ENCODE measurements around the gene PRKN.

The PRKN gene

GRCh38 chr6:161549977-161550655 lies 1177.5 kb downstream of the PRKN start:
- peak; percentile 45 for DNase-seq (ENCODE audit: extremely low spot score)
- ChIA-PET POLR2A (no interaction called here), CTCF (no interaction called here)
- no peak for TF ChIP-seq ELF4 (IDR thresholded peaks at IDR 0.05)
- TF ChIP-seq SUZ12 (IDR thresholded peaks at IDR 0.05), result no peak
- TF ChIP-seq TARDBP (IDR thresholded peaks at IDR 0.05), result no peak
- TF ChIP-seq ZNF384 (IDR thresholded peaks at IDR 0.05), result no peak
- TF ChIP-seq HDGF (IDR thresholded peaks at IDR 0.05; ENCODE audit: borderline replicate concordance), result no peak

GRCh38 chr6:161548713-161549296 lies 1178.8 kb downstream of the PRKN start:
- DNase-seq (ENCODE audit: extremely low spot score), result no peak
- TF ChIP-seq SUZ12 (IDR thresholded peaks at IDR 0.05) (no peak), ELF4 (IDR thresholded peaks at IDR 0.05) (no peak), FOXK2 (IDR thresholded peaks at IDR 0.05) (no peak)
- ChIA-PET POLR2A (no interaction called here), CTCF (no interaction called here)

GRCh38 chr6:161547617-161548016 lies 1179.9 kb downstream of the PRKN start:
- POLR2A ChIA-PET, result no interaction called here
- no peak for DNase-seq (ENCODE audit: extremely low spot score)

GRCh38 chr6:161546632-161547031 lies 1180.9 kb downstream of the PRKN start:
- ChIA-PET CTCF (no interaction called here), POLR2A (no interaction called here)
- DNase-seq (ENCODE audit: extremely low spot score), result no peak
- TF ChIP-seq LEF1 (IDR thresholded peaks at IDR 0.05; ENCODE audit: borderline replicate concordance), result no peak
- TF ChIP-seq ARNT (IDR thresholded peaks at IDR 0.05), result no peak
- TF ChIP-seq BHLHE40 (IDR thresholded peaks at IDR 0.05; ENCODE audit: borderline replicate concordance), result no peak

More at GRCh38 chr6:161547617-161548016, 1179.9 kb downstream of the PRKN start:
- TF ChIP-seq ELF4 (IDR thresholded peaks at IDR 0.05), result no peak
- CTCF ChIA-PET, result no interaction called here

GRCh38 chr6:161545741-161546140 lies 1181.8 kb downstream of the PRKN start:
- ChIA-PET CTCF (interaction anchor here (0.6 kb wide), 1 partner anchor 1116 kb away, joined by 4 read pairs; no protein-coding TSS in a partner anchor), POLR2A (no interaction called here)
- no peak for DNase-seq (ENCODE audit: extremely low spot score)
- TF ChIP-seq ARNT (IDR thresholded peaks at IDR 0.05) (no peak), NFRKB (IDR thresholded peaks at IDR 0.05) (no peak), FOXM1 (IDR thresholded peaks at IDR 0.05; ENCODE audit: borderline replicate concordance) (no peak), PKNOX1 (IDR thresholded peaks at IDR 0.05) (no peak), SP1 (IDR thresholded peaks at IDR 0.05) (no peak), TARDBP (IDR thresholded peaks at IDR 0.05) (no peak)

GRCh38 chr6:161544801-161545480 lies 1182.6 kb downstream of the PRKN start:
- POLR2A ChIA-PET, result no interaction called here
- no peak for TF ChIP-seq SP1 (IDR thresholded peaks at IDR 0.05)
- CTCF ChIA-PET, result no interaction called here
- no peak for DNase-seq (ENCODE audit: extremely low spot score)

- CTCF ChIA-PET, result no interaction called here
- no peak for DNase-seq (ENCODE audit: extremely low spot score)
- TF ChIP-seq ARNT (IDR thresholded peaks at IDR 0.05) (no peak), HDGF (IDR thresholded peaks at IDR 0.05; ENCODE audit: borderline replicate concordance) (no peak), LEF1 (IDR thresholded peaks at IDR 0.05; ENCODE audit: borderline replicate concordance) (no peak), ELF4 (IDR thresholded peaks at IDR 0.05) (no peak), ZNF384 (IDR thresholded peaks at IDR 0.05) (no peak), NFRKB (IDR thresholded peaks at IDR 0.05) (no peak), BHLHE40 (IDR thresholded peaks at IDR 0.05; ENCODE audit: borderline replicate concordance) (no peak), SUZ12 (IDR thresholded peaks at IDR 0.05) (no peak), L3MBTL2 (conservative IDR thresholded peaks at IDR 0.05) (no peak), CTBP1 (IDR thresholded peaks at IDR 0.05; ENCODE audit: borderline replicate concordance) (no peak), SP1 (IDR thresholded peaks at IDR 0.05) (no peak)
- POLR2A ChIA-PET, result no interaction called here
These were observed 1183.8 kb downstream of the PRKN start for GRCh38 chr6:161543684-161544309.

GRCh38 chr6:161542346-161542980 lies 1185.1 kb downstream of the PRKN start:
- CTCF ChIA-PET, result no interaction called here
- POLR2A ChIA-PET, result no interaction called here
- DNase-seq (ENCODE audit: extremely low spot score), result no peak
- TF ChIP-seq L3MBTL2 (conservative IDR thresholded peaks at IDR 0.05), result no peak
- TF ChIP-seq NFRKB (IDR thresholded peaks at IDR 0.05), result no peak
- no peak for TF ChIP-seq ELF4 (IDR thresholded peaks at IDR 0.05)
- TF ChIP-seq PKNOX1 (IDR thresholded peaks at IDR 0.05), result no peak
- no peak for TF ChIP-seq FOXK2 (IDR thresholded peaks at IDR 0.05)
- TF ChIP-seq HDGF (IDR thresholded peaks at IDR 0.05; ENCODE audit: borderline replicate concordance), result no peak
- no peak for TF ChIP-seq SUZ12 (IDR thresholded peaks at IDR 0.05)
- no peak for TF ChIP-seq FOXM1 (IDR thresholded peaks at IDR 0.05; ENCODE audit: borderline replicate concordance)
- TF ChIP-seq ZNF384 (IDR thresholded peaks at IDR 0.05), result no peak
- TF ChIP-seq FOXA1 (IDR thresholded peaks at IDR 0.05), result no peak
- TF ChIP-seq BHLHE40 (IDR thresholded peaks at IDR 0.05; ENCODE audit: borderline replicate concordance), result no peak
- no peak for TF ChIP-seq CTBP1 (IDR thresholded peaks at IDR 0.05; ENCODE audit: borderline replicate concordance)
- no peak for TF ChIP-seq LEF1 (IDR thresholded peaks at IDR 0.05; ENCODE audit: borderline replicate concordance)
- no peak for TF ChIP-seq SP1 (IDR thresholded peaks at IDR 0.05)
- no peak for TF ChIP-seq TARDBP (IDR thresholded peaks at IDR 0.05)

All from HEK293T (cell line).